NB4 (cell line): Measurements from ENCODE around the gene TMEM121.
"Not testable (repeated sequence)": the region's sequence is repeated elsewhere in the genome, so short reads cannot be mapped to it uniquely, and the experiment has no call there.

Source experiments
- MYC ChIP-seq: IDR thresholded peaks from 2 replicates; pipeline ENCODE4 v1.6.1; 2011; ENCODE audit warnings: low read depth, low read length
- POLR2A ChIP-seq: IDR thresholded peaks from 2 replicates; pipeline ENCODE4 v1.6.1; 2011; ENCODE audit warnings: mild to moderate bottlenecking; ENCODE audit not compliant: insufficient read length; ENCODE audit errors: extremely low read depth
- TF ChIP-seq, protein P1 (sequence below): IDR thresholded peaks from one replicate; pipeline ENCODE4 v1.5.1; 2012; ENCODE audit warnings: low read depth, low read length
- TF ChIP-seq, protein P2 (sequence below): IDR thresholded peaks from 2 replicates; pipeline ENCODE4 v1.6.1; 2011; ENCODE audit warnings: low read depth, low read length

DNA sequence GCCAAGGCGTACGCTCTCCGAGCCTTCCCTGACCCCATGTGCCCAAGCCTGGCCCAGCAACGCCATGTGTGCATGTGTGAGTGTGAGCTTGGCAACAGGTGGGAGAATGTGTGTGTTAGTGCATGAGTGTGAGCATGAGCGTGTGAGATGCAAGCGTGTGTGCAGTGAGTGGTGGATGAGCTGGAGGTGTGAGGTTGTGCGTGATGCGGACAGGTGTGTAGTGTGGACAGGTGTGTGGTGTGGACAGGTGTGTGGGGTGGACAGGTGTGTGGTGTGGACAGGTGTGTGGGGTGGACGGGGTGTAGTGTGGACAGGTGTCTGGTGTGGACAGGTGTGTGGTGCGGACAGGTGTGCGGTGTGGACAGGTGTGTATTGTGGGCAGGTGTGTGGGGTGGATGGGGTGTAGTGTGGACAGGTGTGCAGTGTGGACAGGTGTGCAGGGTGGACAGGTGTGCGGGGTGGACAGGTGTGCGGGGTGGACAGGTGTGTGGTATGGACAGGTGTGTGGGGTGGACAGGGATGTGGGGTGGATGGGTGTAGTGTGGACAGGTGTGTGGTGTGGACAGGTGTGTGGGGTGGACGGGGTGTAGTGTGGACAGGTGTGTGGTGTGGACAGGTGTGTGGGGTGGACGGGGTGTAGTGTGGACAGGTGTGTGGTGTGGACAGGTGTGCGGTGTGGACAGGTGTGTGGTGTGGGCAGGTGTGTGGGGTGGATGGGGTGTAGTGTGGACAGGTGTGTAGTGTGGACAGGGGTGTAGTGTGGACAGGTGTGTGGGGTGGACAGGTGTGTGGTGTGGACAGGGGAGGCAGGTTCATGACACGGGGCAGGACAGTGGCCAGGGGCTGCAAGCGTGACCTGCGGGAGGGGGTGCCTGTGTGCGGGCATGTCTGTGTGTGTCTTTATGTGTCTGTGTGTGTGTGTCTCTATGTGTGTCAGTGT, 41.1 kb downstream of the TMEM121 start:
- TF ChIP-seq, protein P1, sequence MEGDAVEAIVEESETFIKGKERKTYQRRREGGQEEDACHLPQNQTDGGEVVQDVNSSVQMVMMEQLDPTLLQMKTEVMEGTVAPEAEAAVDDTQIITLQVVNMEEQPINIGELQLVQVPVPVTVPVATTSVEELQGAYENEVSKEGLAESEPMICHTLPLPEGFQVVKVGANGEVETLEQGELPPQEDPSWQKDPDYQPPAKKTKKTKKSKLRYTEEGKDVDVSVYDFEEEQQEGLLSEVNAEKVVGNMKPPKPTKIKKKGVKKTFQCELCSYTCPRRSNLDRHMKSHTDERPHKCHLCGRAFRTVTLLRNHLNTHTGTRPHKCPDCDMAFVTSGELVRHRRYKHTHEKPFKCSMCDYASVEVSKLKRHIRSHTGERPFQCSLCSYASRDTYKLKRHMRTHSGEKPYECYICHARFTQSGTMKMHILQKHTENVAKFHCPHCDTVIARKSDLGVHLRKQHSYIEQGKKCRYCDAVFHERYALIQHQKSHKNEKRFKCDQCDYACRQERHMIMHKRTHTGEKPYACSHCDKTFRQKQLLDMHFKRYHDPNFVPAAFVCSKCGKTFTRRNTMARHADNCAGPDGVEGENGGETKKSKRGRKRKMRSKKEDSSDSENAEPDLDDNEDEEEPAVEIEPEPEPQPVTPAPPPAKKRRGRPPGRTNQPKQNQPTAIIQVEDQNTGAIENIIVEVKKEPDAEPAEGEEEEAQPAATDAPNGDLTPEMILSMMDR = not testable (repeated sequence)
- TF ChIP-seq MYC, POLR2A: not testable (repeated sequence)
- TF ChIP-seq, protein P2, sequence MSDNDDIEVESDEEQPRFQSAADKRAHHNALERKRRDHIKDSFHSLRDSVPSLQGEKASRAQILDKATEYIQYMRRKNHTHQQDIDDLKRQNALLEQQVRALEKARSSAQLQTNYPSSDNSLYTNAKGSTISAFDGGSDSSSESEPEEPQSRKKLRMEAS = not testable (repeated sequence)
